ENCODE measurements around the gene PTEN. TPM values are rescaled to one million over a fixed set of nuclear protein-coding genes. Genes with fewer than 3 reads are reported as not detected.

Gene PTEN
- total and polyA plus RNA-seq, 2 experiments from 2014 or later: 20.8 to 64.0 TPM

GRCh38 chr10:87866412-87866974, 3.1 kb downstream of the PTEN start:
- H3K27ac ChIP-seq (ENCODE audit: low read depth): no peak overlapping the region
- H3K27me3 ChIP-seq (ENCODE audit: insufficient read depth): no peaks in the 10 kb centered on the region
- peaks cover 74% of the 10 kb centered on the region for H3K79me2 ChIP-seq (replicated peaks; ENCODE audit: insufficient read depth)
- H3K4me3 Mint-ChIP-seq: peak overlapping the region; percentile 95
- TF ChIP-seq CREB1 (CRISPR knock-in tag; IDR thresholded peaks at IDR 0.05; ENCODE audit: low read depth) (no peak), EZH2 (IDR thresholded peaks at IDR 0.05; ENCODE audit: low read depth, unreplicated experiment) (no peak), ZNF462 (CRISPR knock-in tag; IDR thresholded peaks at IDR 0.05) (no peak), ZNF331 (CRISPR knock-in tag; IDR thresholded peaks at IDR 0.05; ENCODE audit: low read depth) (no peak), EZH2phosphoT487 (IDR thresholded peaks at IDR 0.05; ENCODE audit: unreplicated experiment) (no peak), ZNF114 (CRISPR knock-in tag; IDR thresholded peaks at IDR 0.05) (no peak), NANOG (IDR thresholded peaks at IDR 0.05; ENCODE audit: borderline replicate concordance) (no peak), CTCF (conservative IDR thresholded peaks at IDR 0.05; ENCODE audit: low read depth in 2 of 2) (no peak), REST (IDR thresholded peaks at IDR 0.05; ENCODE audit: unreplicated experiment) (no peak), JUNB (IDR thresholded peaks at IDR 0.05; ENCODE audit: unreplicated experiment) (no peak), POLR2AphosphoS5 (IDR thresholded peaks at IDR 0.05; ENCODE audit: low read depth) (no peak), STAT1 (IDR thresholded peaks at IDR 0.05; ENCODE audit: unreplicated experiment) (no peak), ETS1 (IDR thresholded peaks at IDR 0.05) (no peak)
- H3K4me1 ChIP-seq (ENCODE audit: insufficient read depth): peaks cover 23% of the 10 kb centered on the region; the same call in 1 of the 2 replicates
- peaks cover 30% of the 10 kb centered on the region for H4K20me1 ChIP-seq (replicated peaks; ENCODE audit: insufficient read depth)
- ATAC-seq: no peak
- peak overlapping the region; percentile 87 for H3K4me3 ChIP-seq
- H3K9me2 ChIP-seq (ENCODE audit: insufficient read depth): no peaks in the 10 kb centered on the region
- no peak for DNase-seq (ENCODE audit: low spot score)
- H3K4me1 Mint-ChIP-seq: peaks cover 23% of the 10 kb centered on the region
- H2AFZ ChIP-seq: no peak overlapping the region
- H3K9me3 Mint-ChIP-seq: peaks cover 5% of the 10 kb centered on the region
- H3K4me2 ChIP-seq: peak overlapping the region; percentile 84
- H3K27me3 Mint-ChIP-seq (ENCODE audit: insufficient read depth, low read depth, poor library complexity): peaks cover 10% of the 10 kb centered on the region
- peaks cover 16% of the 10 kb centered on the region; the same call in 2 of the 3 replicates for H3K36me3 Mint-ChIP-seq (ENCODE audit: low read depth)
- no peak overlapping the region for H3K27ac Mint-ChIP-seq
- H3F3A ChIP-seq (replicated peaks; ENCODE audit: low read depth): peaks cover 7% of the 10 kb centered on the region; the same call in 1 of the 2 replicates
- no peaks in the 10 kb centered on the region for H3K36me3 ChIP-seq (ENCODE audit: insufficient read depth)

All from GM23338 (cell line).